Uterus (tissue), 4 donors: Measurements from ENCODE around the gene ITPR1. TPM values are rescaled to one million over a fixed set of nuclear protein-coding genes. Genes with fewer than 3 reads are reported as not detected.

Source experiments
- DNase-seq, 2 donors: peaks; one replicate each; pipeline ENCODE4 v3.0.0-alpha.2; 2019 to 2020
- H3K27ac ChIP-seq, 2 donors: fragments of 200-600 bp; sonication (generic); 1 replicate in 1 of 2; 2 replicates in 1 of 2; pipeline ENCODE4 v1.5.1; 2016 to 2018
- H3K27me3 ChIP-seq, 2 donors: fragments of 200-600 bp; sonication (generic); one replicate each; pipeline ENCODE4 v1.5.1; 2018 to 2019; ENCODE audit warnings: control low read depth in 1 of 2
- H3K36me3 ChIP-seq, 2 donors: fragments of 200-600 bp; sonication (generic); one replicate each; pipeline ENCODE4 v1.5.1; 2019; ENCODE audit warnings: control low read depth in 1 of 2
- H3K4me1 ChIP-seq, 2 donors: fragments of 200-600 bp; sonication (generic); one replicate each; pipeline ENCODE4 v1.5.1; 2018 to 2019; ENCODE audit warnings: control low read depth in 1 of 2
- H3K4me3 ChIP-seq, 2 donors: fragments of 200-600 bp; sonication (generic); 1 replicate in 1 of 2; 2 replicates in 1 of 2; pipeline ENCODE4 v1.5.1; 2018 to 2019; ENCODE audit warnings: mild to moderate bottlenecking in 1 of 2
- H3K9me3 ChIP-seq, 2 donors: fragments of 200-600 bp; sonication (generic); one replicate each; pipeline ENCODE4 v1.5.1; 2019; ENCODE audit warnings: control low read depth in 1 of 2
- CTCF ChIP-seq, 4 experiments: fragments of 200-600 bp in 2 of 4; fragments of 450-650 bp in 2 of 4; sonication (generic) in 2 of 4; IDR thresholded peaks; one replicate each; pipeline ENCODE4 v1.5.1; 2016 to 2019; ENCODE audit warnings: antibody characterized with exemption in 4 of 4, mild to moderate bottlenecking in 2 of 4, moderate library complexity in 1 of 4
- POLR2A ChIP-seq, 2 donors: fragments of 450-650 bp; IDR thresholded peaks; one replicate each; pipeline ENCODE4 v1.6.1; 2016; ENCODE audit warnings: antibody characterized with exemption in 2 of 2, mild to moderate bottlenecking in 1 of 2, moderate library complexity in 1 of 2
- intact Hi-C: fragments of 100-400 bp; cut with DNase I; formaldehyde crosslinking; loops from one replicate; pipeline ENCODE4 v1.15.1; 2023; ENCODE audit warnings: low total_unique reads
- total RNA-seq, 4 donors: library from RNA; depleted of rRNA in 3 of 4; stranded (reverse); fragments of >200 nt in 3 of 4; gene quantifications; one replicate each; pipeline versions ENCODE4 v1.1.0 to v1.2.4, GENCODE V29; 2014 to 2023
- donor health status: DM: yes; HTN: yes; CAD: no.

The ITPR1 gene
- total RNA-seq, 4 donors from 2014 or later: 98.2 to 224 (median 141) TPM

- intact Hi-C loops: loop anchor here (10.0 kb wide), 2 partner anchors 313 to 343 kb away; no protein-coding TSS in a partner anchor
- DNase-seq: peak in 1 of 2 donors; percentile 69
- Histone ChIP-seq H3K36me3 (no peaks in the 10 kb centered on the region), H3K9me3 (no peaks in the 10 kb centered on the region), H3K27me3 (no peaks in the 10 kb centered on the region), H3K4me1 (peaks cover 0 to 6% of the 10 kb centered on the region in 2 donors), H3K27ac (peak overlapping the region; percentile 32 to 50), H3K4me3 (no peak overlapping the region)
- TF ChIP-seq POLR2A (IDR thresholded peaks at IDR 0.05) (no peak), CTCF (IDR thresholded peaks at IDR 0.05) (no peak)
Measured at GRCh38 chr3:4712109-4712508, 219.0 kb downstream of the ITPR1 start.

- no peaks in the 10 kb centered on the region for H3K27me3 ChIP-seq
- intact Hi-C loops: loop anchor here (10.0 kb wide), 2 partner anchors 311 to 341 kb away; no protein-coding TSS in a partner anchor
- TF ChIP-seq CTCF (IDR thresholded peaks at IDR 0.05) (no peak), POLR2A (IDR thresholded peaks at IDR 0.05) (no peak)
Measured at GRCh38 chr3:4714045-4714444, 220.9 kb downstream of the ITPR1 start.

GRCh38 chr3:4716266-4716665 lies 223.1 kb downstream of the ITPR1 start:
- Histone ChIP-seq H3K4me3 (no peak overlapping the region), H3K27ac (peak overlapping the region; percentile 69 to 70), H3K36me3 (no peaks in the 10 kb centered on the region), H3K9me3 (no peaks in the 10 kb centered on the region), H3K4me1 (peaks cover 0 to 20% of the 10 kb centered on the region in 2 donors), H3K27me3 (no peaks in the 10 kb centered on the region)
- no peak for DNase-seq
- intact Hi-C loops: loop anchor here (10.0 kb wide), 2 partner anchors 309 to 339 kb away; no protein-coding TSS in a partner anchor
- TF ChIP-seq POLR2A (IDR thresholded peaks at IDR 0.05): no peak
- TF ChIP-seq CTCF (IDR thresholded peaks at IDR 0.05): no peak

More at GRCh38 chr3:4714045-4714444, 220.9 kb downstream of the ITPR1 start:
- DNase-seq: no peak
- no peaks in the 10 kb centered on the region for H3K36me3 ChIP-seq
- H3K9me3 ChIP-seq: no peaks in the 10 kb centered on the region
- H3K4me1 ChIP-seq: peaks cover 0 to 13% of the 10 kb centered on the region in 2 donors
- H3K4me3 ChIP-seq: no peak overlapping the region
- H3K27ac ChIP-seq: no peak overlapping the region

GRCh38 chr3:4716706-4717362 lies 223.7 kb downstream of the ITPR1 start:
- Histone ChIP-seq H3K36me3 (no peaks in the 10 kb centered on the region), H3K4me3 (no peak overlapping the region), H3K27ac (peak overlapping the region; percentile 69 to 70), H3K9me3 (no peaks in the 10 kb centered on the region), H3K4me1 (peaks cover 0 to 16% of the 10 kb centered on the region in 2 donors), H3K27me3 (no peaks in the 10 kb centered on the region)
- TF ChIP-seq CTCF (IDR thresholded peaks at IDR 0.05): no peak
- no peak for TF ChIP-seq POLR2A (IDR thresholded peaks at IDR 0.05)
- intact Hi-C loops: loop anchor here (10.0 kb wide), 2 partner anchors 308 to 338 kb away; no protein-coding TSS in a partner anchor
- DNase-seq: peak in 1 of 2 donors; percentile 52

- H3K4me1 ChIP-seq: peaks cover 4 to 16% of the 10 kb centered on the region in 2 donors
- TF ChIP-seq CTCF (IDR thresholded peaks at IDR 0.05): no peak
- no peak for TF ChIP-seq POLR2A (IDR thresholded peaks at IDR 0.05)
- H3K4me3 ChIP-seq: no peak overlapping the region
- no peaks in the 10 kb centered on the region for H3K9me3 ChIP-seq
- H3K27me3 ChIP-seq: no peaks in the 10 kb centered on the region
- intact Hi-C loops: loop anchor here (10.0 kb wide), 2 partner anchors 307 to 337 kb away; no protein-coding TSS in a partner anchor
- H3K36me3 ChIP-seq: no peaks in the 10 kb centered on the region
- no peak for DNase-seq
- H3K27ac ChIP-seq: peak overlapping the region; percentile 69 to 70
Measured at GRCh38 chr3:4717363-4717740, 224.2 kb downstream of the ITPR1 start.
